DND-41 (cell line): ENCODE results near the gene CREB3L2.

ENCODE experiments used
- EZH2 ChIP-seq: IDR thresholded peaks from 3 replicates; pipeline ENCODE4 v1.6.1; 2012; ENCODE audit warnings: borderline replicate concordance, low read depth, mild to moderate bottlenecking, moderate library complexity, low read length, inconsistent platforms; ENCODE audit not compliant: severe bottlenecking
- TF ChIP-seq, protein P1 (sequence below): IDR thresholded peaks from 2 replicates; pipeline ENCODE4 v1.5.1; 2012; ENCODE audit warnings: borderline replicate concordance, low read length, moderate library complexity, mild to moderate bottlenecking; ENCODE audit not compliant: poor library complexity, severe bottlenecking; ENCODE audit errors: extremely low read depth

DNA sequence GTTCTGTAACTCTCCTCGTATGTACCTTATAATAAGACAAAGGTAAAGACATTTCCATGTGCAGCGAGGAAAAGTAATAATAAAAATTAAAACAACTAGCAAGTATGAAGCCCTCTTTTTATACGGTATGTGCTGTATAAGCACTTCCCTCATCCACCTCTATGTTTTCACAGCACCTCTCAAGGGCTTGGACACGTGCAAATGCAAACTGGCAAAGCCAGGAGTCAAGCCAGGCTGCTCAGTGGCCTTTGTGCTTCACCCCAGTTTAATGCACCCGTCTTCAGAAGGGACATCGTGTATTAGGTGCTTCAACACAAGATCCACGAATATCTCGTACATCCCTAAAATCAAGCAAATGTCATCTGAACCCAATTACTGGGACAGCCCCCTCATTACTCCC, 153.8 kb downstream of the CREB3L2 start:
- TF ChIP-seq, protein P1, sequence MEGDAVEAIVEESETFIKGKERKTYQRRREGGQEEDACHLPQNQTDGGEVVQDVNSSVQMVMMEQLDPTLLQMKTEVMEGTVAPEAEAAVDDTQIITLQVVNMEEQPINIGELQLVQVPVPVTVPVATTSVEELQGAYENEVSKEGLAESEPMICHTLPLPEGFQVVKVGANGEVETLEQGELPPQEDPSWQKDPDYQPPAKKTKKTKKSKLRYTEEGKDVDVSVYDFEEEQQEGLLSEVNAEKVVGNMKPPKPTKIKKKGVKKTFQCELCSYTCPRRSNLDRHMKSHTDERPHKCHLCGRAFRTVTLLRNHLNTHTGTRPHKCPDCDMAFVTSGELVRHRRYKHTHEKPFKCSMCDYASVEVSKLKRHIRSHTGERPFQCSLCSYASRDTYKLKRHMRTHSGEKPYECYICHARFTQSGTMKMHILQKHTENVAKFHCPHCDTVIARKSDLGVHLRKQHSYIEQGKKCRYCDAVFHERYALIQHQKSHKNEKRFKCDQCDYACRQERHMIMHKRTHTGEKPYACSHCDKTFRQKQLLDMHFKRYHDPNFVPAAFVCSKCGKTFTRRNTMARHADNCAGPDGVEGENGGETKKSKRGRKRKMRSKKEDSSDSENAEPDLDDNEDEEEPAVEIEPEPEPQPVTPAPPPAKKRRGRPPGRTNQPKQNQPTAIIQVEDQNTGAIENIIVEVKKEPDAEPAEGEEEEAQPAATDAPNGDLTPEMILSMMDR, result no peak
- no peak for TF ChIP-seq EZH2
